Loucy (cell line): ENCODE results near the gene ATG13.

Experiments used
- H2AFZ ChIP-seq: fragments of 200-600 bp; sonication (generic); 2 replicates; pipeline ENCODE4 v1.6.0; 2016; ENCODE audit warnings: antibody characterized with exemption, mild to moderate bottlenecking, low read length, moderate library complexity
- H3F3A ChIP-seq: fragments of 200-600 bp; 2 replicates; pipeline ENCODE4 v1.6.0; 2016; ENCODE audit warnings: antibody characterized with exemption, low read depth, mild to moderate bottlenecking
- H3K27me3 ChIP-seq: fragments of 200-600 bp; sonication (generic); 2 replicates; pipeline ENCODE4 v1.6.1; 2014; ENCODE audit warnings: low read length, mild to moderate bottlenecking; ENCODE audit not compliant: insufficient read depth, poor library complexity, severe bottlenecking
- H3K36me3 ChIP-seq: fragments of 200-600 bp; sonication (generic); 2 replicates; pipeline ENCODE4 v1.6.1; 2016; ENCODE audit warnings: low read length; ENCODE audit not compliant: insufficient read depth
- H3K4me1 ChIP-seq: fragments of 200-600 bp; sonication (generic); 2 replicates; pipeline ENCODE4 v1.5.1; 2014; ENCODE audit warnings: low read length, mild to moderate bottlenecking; ENCODE audit not compliant: insufficient read depth, poor library complexity, severe bottlenecking
- H3K4me2 ChIP-seq: fragments of 200-600 bp; sonication (generic); 2 replicates; pipeline ENCODE4 v1.6.0; 2014; ENCODE audit warnings: antibody characterized with exemption, low read length, low read depth, mild to moderate bottlenecking; ENCODE audit not compliant: poor library complexity, severe bottlenecking
- H3K4me3 ChIP-seq: fragments of 200-600 bp; sonication (generic); 2 replicates; pipeline ENCODE4 v1.5.1; 2014; ENCODE audit warnings: low read length, mild to moderate bottlenecking, mixed read lengths; ENCODE audit not compliant: poor library complexity, severe bottlenecking
- H3K79me2 ChIP-seq: fragments of 200-600 bp; sonication (generic); 2 replicates; pipeline ENCODE4 v1.6.1; 2014; ENCODE audit warnings: low read length; ENCODE audit not compliant: insufficient read depth
- H3K9ac ChIP-seq: fragments of 200-600 bp; sonication (generic); 2 replicates; pipeline ENCODE4 v1.6.0; 2014; ENCODE audit warnings: mild to moderate bottlenecking, low read depth, low read length, moderate library complexity; ENCODE audit not compliant: poor library complexity, severe bottlenecking
- H3K9me2 ChIP-seq: fragments of 200-600 bp; sonication (generic); replicated peaks from 2 replicates; pipeline ENCODE4 v1.6.1; 2016; ENCODE audit warnings: low read depth, low read length, mixed read lengths
- H3K9me3 ChIP-seq: fragments of 200-600 bp; sonication (generic); 2 replicates; pipeline ENCODE4 v1.6.1; 2014; ENCODE audit warnings: mild to moderate bottlenecking, antibody characterized with exemption, low read length, low read depth; ENCODE audit not compliant: insufficient read depth
- H4K20me1 ChIP-seq: fragments of 200-600 bp; sonication (generic); 2 replicates; pipeline ENCODE4 v1.6.0; 2014; ENCODE audit warnings: antibody characterized with exemption, low read length, mild to moderate bottlenecking; ENCODE audit not compliant: insufficient read depth, poor library complexity, severe bottlenecking
- CTCF ChIP-seq: fragments of 200-600 bp; sonication (generic); conservative IDR thresholded peaks from 2 replicates; pipeline ENCODE4 v1.5.1; 2014; ENCODE audit warnings: mild to moderate bottlenecking, antibody characterized with exemption, low read length
- EZH2phosphoT487 ChIP-seq: fragments of 200-600 bp; IDR thresholded peaks from 2 replicates; pipeline ENCODE4 v1.6.1; 2018; ENCODE audit warnings: antibody characterized with exemption, mild to moderate bottlenecking, moderate library complexity, borderline replicate concordance

Gene ATG13

GRCh38 chr11:46633291-46634217 lies 16.2 kb downstream of the ATG13 start:
- Histone ChIP-seq H3K4me3 (no peak overlapping the region), H4K20me1 (no peaks in the 10 kb centered on the region), H3K4me1 (no peaks in the 10 kb centered on the region), H3K36me3 (peaks cover 19% of the 10 kb centered on the region; the same call in 1 of the 2 replicates), H3K9ac (no peak overlapping the region), H3K79me2 (no peaks in the 10 kb centered on the region), H3K4me2 (no peak overlapping the region), H3K9me3 (no peaks in the 10 kb centered on the region), H3K9me2 (no peaks in the 10 kb centered on the region), H3F3A (no peaks in the 10 kb centered on the region), H3K27me3 (no peaks in the 10 kb centered on the region), H2AFZ (no peak overlapping the region)
- no peak for TF ChIP-seq EZH2phosphoT487
- TF ChIP-seq CTCF, result no peak

- Histone ChIP-seq H4K20me1 (no peaks in the 10 kb centered on the region), H3K36me3 (peaks cover 25% of the 10 kb centered on the region; the same call in 1 of the 2 replicates), H3K27me3 (no peaks in the 10 kb centered on the region), H3K9me3 (no peaks in the 10 kb centered on the region), H3K4me1 (no peaks in the 10 kb centered on the region), H3K9ac (no peak overlapping the region), H2AFZ (no peak overlapping the region), H3K4me2 (no peak overlapping the region), H3F3A (no peaks in the 10 kb centered on the region), H3K79me2 (no peaks in the 10 kb centered on the region), H3K4me3 (no peak overlapping the region), H3K9me2 (no peaks in the 10 kb centered on the region)
- no peak for TF ChIP-seq EZH2phosphoT487
- no peak for TF ChIP-seq CTCF
These were observed 18.3 kb downstream of the ATG13 start for GRCh38 chr11:46635557-46636139.

GRCh38 chr11:46637546-46637945 lies 20.2 kb downstream of the ATG13 start:
- no peaks in the 10 kb centered on the region for H3K79me2 ChIP-seq
- no peak overlapping the region for H3K9ac ChIP-seq
- H3K9me2 ChIP-seq, result no peaks in the 10 kb centered on the region
- H2AFZ ChIP-seq, result no peak overlapping the region
- H3K4me2 ChIP-seq, result no peak overlapping the region
- no peak overlapping the region for H3K4me3 ChIP-seq
- no peak for TF ChIP-seq CTCF
- no peak for TF ChIP-seq EZH2phosphoT487
- H3F3A ChIP-seq, result no peaks in the 10 kb centered on the region
- peaks cover 24% of the 10 kb centered on the region; the same call in 1 of the 2 replicates for H3K36me3 ChIP-seq
- H3K4me1 ChIP-seq, result peaks cover under 1% of the 10 kb centered on the region
- H3K9me3 ChIP-seq, result no peaks in the 10 kb centered on the region
- no peaks in the 10 kb centered on the region for H3K27me3 ChIP-seq
- H4K20me1 ChIP-seq, result no peaks in the 10 kb centered on the region
